Left lung (tissue), 10 donors: ENCODE results near the gene NCAM2. TPM values are rescaled to one million over a fixed set of nuclear protein-coding genes. Genes with fewer than 3 reads are reported as not detected.
"Not testable (repeated sequence)": the region's sequence is repeated elsewhere in the genome, so short reads cannot be mapped to it uniquely, and the experiment has no call there.

ENCODE experiments used
- ATAC-seq: fragments of 200-7000 bp; cut with Tn5 transposase; one replicate; pipeline ENCODE4 v1.9.1; 2020; ENCODE audit warnings: moderate library complexity
- DNase-seq, 4 donors: peaks; one replicate each; pipeline ENCODE4 v3.0.0-alpha.2; 2013 to 2020
- H3K27ac ChIP-seq, 2 donors: fragments of 200-600 bp; sonication (generic) in 1 of 2; one replicate each; pipeline versions ENCODE4 v1.5.0 to v1.8.0; 2020 to 2021
- H3K27me3 ChIP-seq, 2 donors: fragments of 200-600 bp; sonication (generic) in 1 of 2; one replicate each; pipeline versions ENCODE4 v1.5.0 to v1.8.0; 2020 to 2021
- H3K36me3 ChIP-seq, 2 donors: fragments of 200-600 bp; sonication (generic) in 1 of 2; one replicate each; pipeline versions ENCODE4 v1.5.0 to v1.8.0; 2020 to 2021
- H3K4me1 ChIP-seq, 2 donors: fragments of 200-600 bp; one replicate each; pipeline ENCODE4 v1.8.0; 2021
- H3K4me3 ChIP-seq, 2 donors: fragments of 200-600 bp; sonication (generic) in 1 of 2; one replicate each; pipeline versions ENCODE4 v1.5.0 to v1.8.0; 2020 to 2021; ENCODE audit warnings: mild to moderate bottlenecking in 1 of 2
- H3K9me3 ChIP-seq, 2 donors: fragments of 200-600 bp; sonication (generic) in 1 of 2; one replicate each; pipeline versions ENCODE4 v1.5.0 to v1.8.0; 2020 to 2021
- CTCF ChIP-seq, 2 donors: fragments of 200-600 bp; sonication (generic) in 1 of 2; IDR thresholded peaks; one replicate each; pipeline versions ENCODE4 v1.5.0 to v1.8.0; 2021; ENCODE audit warnings: antibody characterized with exemption in 2 of 2
- intact Hi-C, 2 donors: fragments of 100-400 bp; cut with DNase I; formaldehyde crosslinking; loops; one replicate each; pipeline versions ENCODE4 v1.11.2 to v1.14.2; 2022
- polyA plus RNA-seq, 6 donors: library from polyadenylated mRNA; unstranded; fragments of 120-200 nt; gene quantifications; one replicate each; pipeline ENCODE4 v1.2.1, GENCODE V29; 2013; ENCODE audit not compliant: insufficient read length in 6 of 6
- total RNA-seq, 2 donors: library from RNA; stranded (reverse); fragmentation: NEBNext Ultra II Directional; extraction: Animal tissue kit (Norgen Biotek cat#: 25700); gene quantifications; one replicate each; pipeline ENCODE4 v1.2.1, GENCODE V29; 2021
- donor health status: DM: no; HTN: yes; CAD: no.
- donor health status: DM: no; HTN: no; CAD: no.

NCAM2 gene
- total and polyA plus RNA-seq, 8 donors: 3.3 to 30.4 (median 4.6) TPM

- H3K27me3 ChIP-seq: no peaks in the 10 kb centered on the region
- no peaks in the 10 kb centered on the region for H3K4me1 ChIP-seq
- intact Hi-C loops: no loop called here
- TF ChIP-seq CTCF (IDR thresholded peaks at IDR 0.05): no peak
- H3K9me3 ChIP-seq: no peaks in the 10 kb centered on the region
- DNase-seq (no peak), ATAC-seq (no peak)
- H3K27ac ChIP-seq: no peak overlapping the region
- H3K36me3 ChIP-seq: no peaks in the 10 kb centered on the region
- H3K4me3 ChIP-seq: no peak overlapping the region
Observed at GRCh38 chr21:21147374-21147745, 149.2 kb downstream of the NCAM2 start.

- Histone ChIP-seq H3K27ac (no peak overlapping the region), H3K4me1 (no peaks in the 10 kb centered on the region), H3K9me3 (no peaks in the 10 kb centered on the region), H3K4me3 (no peak overlapping the region), H3K27me3 (no peaks in the 10 kb centered on the region), H3K36me3 (no peaks in the 10 kb centered on the region)
- ATAC-seq (no peak), DNase-seq (no peak)
- intact Hi-C loops: no loop called here
- no peak for TF ChIP-seq CTCF (IDR thresholded peaks at IDR 0.05)
Observed at GRCh38 chr21:21148009-21148408, 149.8 kb downstream of the NCAM2 start.

GRCh38 chr21:21148514-21148913, 150.3 kb downstream of the NCAM2 start:
- Histone ChIP-seq H3K4me3 (no peak overlapping the region), H3K27ac (no peak overlapping the region), H3K4me1 (no peaks in the 10 kb centered on the region), H3K9me3 (no peaks in the 10 kb centered on the region), H3K27me3 (no peaks in the 10 kb centered on the region), H3K36me3 (no peaks in the 10 kb centered on the region)
- ATAC-seq (no peak), DNase-seq (no peak)
- intact Hi-C loops: no loop called here
- TF ChIP-seq CTCF (IDR thresholded peaks at IDR 0.05): no peak

- DNase-seq, H3K4me1 ChIP-seq, ATAC-seq, H3K27ac ChIP-seq, H3K27me3 ChIP-seq, intact Hi-C loops, H3K9me3 ChIP-seq, H3K36me3 ChIP-seq, H3K4me3 ChIP-seq: not testable (repeated sequence)
Observed at GRCh38 chr21:21149445-21149844, 151.2 kb downstream of the NCAM2 start.

- ATAC-seq (no peak), DNase-seq (no peak)
- Histone ChIP-seq H3K36me3 (no peaks in the 10 kb centered on the region), H3K27ac (no peak overlapping the region), H3K4me1 (no peaks in the 10 kb centered on the region), H3K9me3 (no peaks in the 10 kb centered on the region), H3K4me3 (no peak overlapping the region), H3K27me3 (no peaks in the 10 kb centered on the region)
- no peak for TF ChIP-seq CTCF (IDR thresholded peaks at IDR 0.05)
- intact Hi-C loops: no loop called here
Observed at GRCh38 chr21:21151231-21151630, 153.0 kb downstream of the NCAM2 start.

- DNase-seq (no peak), ATAC-seq (no peak)
- no peaks in the 10 kb centered on the region for H3K36me3 ChIP-seq
- no peaks in the 10 kb centered on the region for H3K9me3 ChIP-seq
- TF ChIP-seq CTCF (IDR thresholded peaks at IDR 0.05): no peak
- intact Hi-C loops: no loop called here
- H3K27ac ChIP-seq: no peak overlapping the region
- no peak overlapping the region for H3K4me3 ChIP-seq
- no peaks in the 10 kb centered on the region for H3K27me3 ChIP-seq
- H3K4me1 ChIP-seq: no peaks in the 10 kb centered on the region
Observed at GRCh38 chr21:21156397-21156796, 158.2 kb downstream of the NCAM2 start.
